NCI-H1092 treated with DMSO at 0.1 percent for 48 hours (cell line): ENCODE results near the gene CHD1.
A peak's percentile ranks its signal among the peaks of the same experiment; 100 is the strongest.
"Not testable (repeated sequence)": the region's sequence is repeated elsewhere in the genome, so short reads cannot be mapped to it uniquely, and the experiment has no call there.

Source experiments
- DNase-seq: peaks from one replicate; lab custom pipeline; 2025; lab: John Stamatoyannopoulos, UW

The CHD1 gene

DNA sequence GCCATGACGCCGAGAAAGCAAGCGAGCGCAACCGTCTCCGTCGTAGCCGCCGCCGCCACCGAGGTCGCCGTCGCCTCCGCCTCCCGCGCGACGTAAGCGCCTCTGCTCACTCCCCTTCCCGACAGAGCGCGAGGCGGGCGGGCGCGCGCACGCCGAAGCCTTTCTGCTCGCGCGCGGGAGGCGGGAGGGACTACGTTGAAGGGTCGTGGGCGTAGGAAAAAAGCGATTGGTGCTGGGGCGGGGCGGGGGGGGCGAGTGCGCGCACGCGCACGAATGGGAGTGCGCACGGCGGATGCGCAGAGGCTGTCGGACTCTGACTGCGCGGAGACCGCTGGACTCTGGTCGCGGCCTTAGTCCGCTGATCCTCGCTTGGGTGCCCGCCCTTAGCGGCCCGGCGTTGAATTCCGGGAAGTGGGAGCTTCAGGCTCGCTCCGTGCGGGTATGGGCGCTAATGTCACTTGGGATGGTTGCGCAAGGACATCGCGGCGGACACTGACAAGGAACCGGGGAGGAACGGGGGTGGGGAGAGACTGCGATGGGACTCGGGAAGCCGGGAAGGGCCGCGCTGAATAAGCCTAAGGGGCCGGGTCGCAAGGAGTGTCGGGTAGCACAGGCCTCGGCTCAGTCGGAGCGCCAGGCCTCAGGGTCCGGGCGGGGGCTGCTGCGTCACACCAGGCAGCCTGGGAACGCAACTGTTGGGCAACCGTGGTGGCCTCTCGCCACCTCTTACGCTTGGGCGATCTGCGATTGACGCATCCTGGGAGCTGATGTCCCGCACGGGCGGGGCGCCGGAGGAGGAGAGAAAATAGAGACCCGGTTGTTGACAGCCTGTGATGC lies at the start of gene CHD1:
Gene CHD1, minus strand, starts transcription at position 135 of the 837 bp plus-strand sequence. CDS start 2,621 bp downstream, outside the sequence.
- DNase-seq = peak; percentile 92

GRCh38 chr5:98978528-98978927 lies 49.7 kb upstream of the CHD1 start:
- DNase-seq = no peak

DNA sequence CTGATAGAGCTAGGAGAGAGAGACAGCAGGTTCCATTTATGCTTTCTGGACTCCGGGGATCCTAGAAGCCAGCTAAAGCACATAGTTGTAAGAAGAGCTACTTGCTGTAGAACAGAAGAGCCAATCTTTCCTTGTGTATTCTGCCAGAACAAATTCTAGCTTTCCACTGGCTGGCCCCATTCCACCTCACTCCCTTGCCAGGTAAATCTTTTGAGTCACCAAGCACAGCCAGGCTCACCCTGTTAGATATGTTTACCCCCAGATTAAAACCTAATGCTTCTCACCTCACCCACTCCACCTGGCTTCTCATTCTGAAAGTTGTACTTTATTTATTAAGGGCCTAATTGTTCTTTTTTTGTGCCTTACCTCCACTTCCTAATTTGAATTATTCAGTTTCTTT lies 48.9 kb upstream of the CHD1 start:
- no peak for DNase-seq

GRCh38 chr5:98975682-98976407 lies 47.0 kb upstream of the CHD1 start:
- no peak for DNase-seq

- no peak for DNase-seq
Observed at GRCh38 chr5:98975223-98975622, 46.4 kb upstream of the CHD1 start.

DNA sequence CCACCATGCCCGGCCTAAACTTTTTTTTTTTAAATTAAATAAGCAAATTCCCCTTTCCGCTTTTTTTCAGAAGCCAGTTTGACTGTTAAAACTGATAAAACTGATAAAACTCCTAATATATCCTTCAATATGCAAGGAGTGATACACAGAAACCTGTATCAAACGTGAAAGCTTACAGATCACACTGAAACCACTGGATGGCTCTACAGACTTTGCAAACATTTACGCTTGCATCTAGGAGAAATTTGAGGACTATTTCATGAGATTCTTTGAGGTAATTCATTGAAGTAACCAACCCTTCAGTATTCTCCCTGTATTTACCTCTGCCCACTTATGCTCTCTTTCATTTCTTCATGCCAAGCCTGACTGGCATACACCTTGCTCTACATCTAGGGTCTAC lies 40.6 kb upstream of the CHD1 start:
- no peak for DNase-seq

- DNase-seq = no peak
Observed at GRCh38 chr5:98968056-98968564, 39.3 kb upstream of the CHD1 start.

DNA sequence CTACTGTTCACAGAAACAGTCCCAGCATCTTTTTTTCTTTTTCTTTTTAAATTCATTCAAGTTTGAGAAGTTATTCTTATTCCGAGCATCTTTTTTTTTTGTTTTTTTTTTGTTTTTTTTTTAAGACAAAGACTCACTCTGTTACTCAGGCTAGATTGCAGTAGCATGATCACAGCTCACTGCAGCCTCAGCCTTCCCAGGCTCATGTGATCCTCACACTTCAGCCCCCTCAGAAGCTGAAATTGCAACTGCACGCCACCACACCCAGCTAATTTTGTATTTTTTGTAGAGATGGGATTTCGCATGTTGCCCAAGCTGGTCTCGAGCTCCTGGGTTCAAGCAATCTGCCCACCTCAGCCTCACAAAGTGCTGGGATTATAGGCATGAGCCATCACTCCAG lies 36.4 kb upstream of the CHD1 start:
- DNase-seq = no peak

DNA sequence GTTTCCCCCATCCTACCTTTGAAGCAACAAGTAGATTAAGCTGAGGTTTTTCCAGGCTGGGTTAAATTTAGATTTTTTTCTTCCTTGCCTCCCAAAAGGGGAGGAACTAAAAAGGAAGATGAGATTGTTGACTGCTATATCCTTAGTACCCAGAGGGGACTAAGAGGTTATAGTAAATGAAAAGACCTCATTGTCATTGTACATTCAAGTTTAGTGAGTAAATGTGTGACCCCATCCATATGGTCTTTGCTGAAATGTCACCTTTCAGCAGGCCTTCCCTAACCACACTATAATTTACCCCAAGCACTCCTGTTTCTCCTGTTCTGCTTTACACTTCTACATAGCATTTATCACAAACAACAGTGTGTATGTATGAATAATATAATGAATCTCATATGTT lies 35.8 kb upstream of the CHD1 start:
- DNase-seq = no peak

DNA sequence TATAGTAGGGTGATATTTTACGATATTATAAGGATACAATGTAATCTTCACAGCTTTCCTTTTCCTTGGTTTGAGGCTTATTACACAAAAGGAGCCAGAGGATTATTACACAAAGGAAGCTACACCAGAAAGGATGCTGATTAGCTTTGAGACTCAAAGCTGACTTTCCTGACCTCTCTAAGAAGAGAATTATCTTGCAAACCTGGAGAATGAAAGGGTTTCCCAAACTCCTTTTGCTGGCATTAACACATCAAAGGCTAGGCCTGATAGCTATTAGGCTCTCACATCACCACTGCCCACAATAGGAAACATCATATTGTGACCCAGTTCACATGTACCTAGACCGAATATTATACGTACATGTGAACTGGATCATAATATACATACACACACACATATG lies 34.2 kb upstream of the CHD1 start:
- DNase-seq = no peak

GRCh38 chr5:98962587-98962986 lies 33.8 kb upstream of the CHD1 start:
- no peak for DNase-seq

DNA sequence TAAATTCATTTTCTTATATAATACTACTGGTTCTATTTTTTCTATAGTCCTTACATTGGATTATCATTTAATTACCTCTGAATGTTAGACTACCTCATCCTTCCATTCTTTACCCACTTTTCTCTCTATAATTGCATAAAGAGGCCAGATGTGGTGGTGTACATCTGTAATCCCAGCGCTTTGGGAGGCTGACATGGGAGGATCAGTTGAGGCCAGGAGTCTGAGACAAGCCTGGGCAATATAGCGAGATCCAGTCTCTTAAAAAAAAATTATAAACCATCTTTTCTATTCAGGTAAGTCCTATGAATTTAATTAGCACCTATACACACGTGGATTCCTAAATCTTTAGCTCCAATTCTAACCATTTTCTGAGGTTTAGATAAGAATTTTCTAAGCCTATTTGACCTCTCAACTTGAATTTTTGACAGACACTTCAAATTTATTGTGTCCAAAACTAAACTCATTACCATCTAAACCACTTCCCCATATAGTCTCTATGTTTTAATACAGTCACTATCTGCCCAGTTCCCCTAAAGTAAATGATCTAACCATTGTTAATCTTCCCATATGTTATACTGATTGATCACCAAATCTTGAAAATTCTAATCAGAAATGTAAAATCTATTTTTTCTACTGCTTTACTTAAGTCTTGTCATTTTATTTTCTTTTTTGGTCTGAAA lies 33.0 kb upstream of the CHD1 start:
- no peak for DNase-seq

GRCh38 chr5:98957307-98957706 lies 28.5 kb upstream of the CHD1 start:
- DNase-seq = no peak

DNA sequence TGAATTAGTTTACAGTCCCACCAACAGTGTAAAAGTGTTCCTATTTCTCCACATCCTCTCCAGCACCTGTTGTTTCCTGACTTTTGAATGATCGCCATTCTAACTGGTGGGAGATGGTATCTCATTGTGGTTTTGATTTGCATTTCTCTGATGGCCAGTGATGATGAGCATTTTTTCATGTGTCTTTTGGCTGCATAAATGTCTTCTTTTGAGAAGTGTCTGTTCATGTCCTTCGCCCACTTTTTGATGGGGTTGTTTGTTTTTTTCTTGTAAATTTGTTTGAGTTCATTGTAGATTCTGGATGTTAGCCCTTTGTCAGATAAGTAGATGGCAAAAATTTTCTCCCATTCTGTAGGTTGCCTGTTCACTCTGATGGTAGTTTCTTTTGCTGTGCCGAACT lies 27.1 kb upstream of the CHD1 start:
- DNase-seq = not testable (repeated sequence)

GRCh38 chr5:98955471-98955870 lies 26.7 kb upstream of the CHD1 start:
- DNase-seq = not testable (repeated sequence)

GRCh38 chr5:98954392-98955028 lies 25.7 kb upstream of the CHD1 start:
- no peak for DNase-seq

DNA sequence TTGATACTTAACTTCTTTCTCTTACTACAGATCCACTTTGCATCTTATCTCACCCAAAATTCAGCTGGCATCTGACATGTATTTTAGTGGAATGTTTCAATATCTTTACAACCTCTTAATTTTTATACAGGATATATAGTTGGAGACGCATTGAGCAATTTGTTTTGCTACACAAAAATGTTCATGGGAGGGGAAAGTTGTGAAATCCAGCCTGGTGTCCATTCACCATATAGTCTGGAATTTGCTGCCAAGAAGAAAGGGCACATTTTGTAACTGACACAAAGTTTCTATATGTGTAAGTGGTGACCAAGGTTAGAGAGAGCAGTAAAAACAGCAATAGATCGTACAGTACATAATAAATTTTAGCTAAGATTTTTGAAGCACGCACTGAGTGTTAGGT lies 14.0 kb upstream of the CHD1 start:
- DNase-seq = no peak

GRCh38 chr5:98941131-98941883 lies 12.5 kb upstream of the CHD1 start:
- no peak for DNase-seq

DNA sequence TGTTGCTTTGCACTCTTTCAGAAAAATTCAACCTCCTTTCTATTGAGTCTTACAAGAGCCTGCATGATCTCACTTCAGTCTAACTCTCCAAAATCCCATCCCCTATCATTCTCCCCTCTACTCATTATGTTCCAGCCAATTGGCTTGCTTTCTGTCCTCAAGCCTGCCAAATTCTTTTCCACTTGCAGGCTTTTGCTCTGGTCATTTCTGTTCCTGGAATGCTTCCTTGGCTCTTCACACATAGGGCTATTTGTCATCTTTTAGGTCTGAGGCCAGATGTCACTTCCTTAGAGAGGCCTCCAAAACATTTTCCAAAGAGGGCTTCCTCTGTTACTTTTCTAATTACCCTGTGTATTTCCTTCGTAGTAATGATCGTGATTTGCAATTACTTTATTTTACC lies 11.8 kb upstream of the CHD1 start:
- no peak for DNase-seq

DNA sequence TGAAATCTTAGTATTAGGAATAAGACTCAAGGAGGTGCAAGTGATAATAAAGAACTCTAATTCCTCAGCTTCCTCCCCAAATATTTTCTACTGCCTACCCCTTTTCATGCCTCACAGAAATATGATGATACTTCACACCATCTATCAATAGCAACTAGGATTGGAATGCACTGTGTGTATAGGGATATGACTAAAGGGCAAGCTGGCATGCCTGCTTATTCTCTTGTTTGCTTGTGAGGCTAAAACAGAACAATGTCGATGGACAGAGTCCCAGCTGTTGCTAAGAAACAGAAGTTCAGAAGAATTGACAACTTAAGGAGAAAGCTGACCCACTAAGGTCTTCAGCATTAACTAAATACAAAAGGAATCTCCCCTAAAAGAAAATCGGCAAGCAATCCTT lies 9.7 kb upstream of the CHD1 start:
- no peak for DNase-seq

DNA sequence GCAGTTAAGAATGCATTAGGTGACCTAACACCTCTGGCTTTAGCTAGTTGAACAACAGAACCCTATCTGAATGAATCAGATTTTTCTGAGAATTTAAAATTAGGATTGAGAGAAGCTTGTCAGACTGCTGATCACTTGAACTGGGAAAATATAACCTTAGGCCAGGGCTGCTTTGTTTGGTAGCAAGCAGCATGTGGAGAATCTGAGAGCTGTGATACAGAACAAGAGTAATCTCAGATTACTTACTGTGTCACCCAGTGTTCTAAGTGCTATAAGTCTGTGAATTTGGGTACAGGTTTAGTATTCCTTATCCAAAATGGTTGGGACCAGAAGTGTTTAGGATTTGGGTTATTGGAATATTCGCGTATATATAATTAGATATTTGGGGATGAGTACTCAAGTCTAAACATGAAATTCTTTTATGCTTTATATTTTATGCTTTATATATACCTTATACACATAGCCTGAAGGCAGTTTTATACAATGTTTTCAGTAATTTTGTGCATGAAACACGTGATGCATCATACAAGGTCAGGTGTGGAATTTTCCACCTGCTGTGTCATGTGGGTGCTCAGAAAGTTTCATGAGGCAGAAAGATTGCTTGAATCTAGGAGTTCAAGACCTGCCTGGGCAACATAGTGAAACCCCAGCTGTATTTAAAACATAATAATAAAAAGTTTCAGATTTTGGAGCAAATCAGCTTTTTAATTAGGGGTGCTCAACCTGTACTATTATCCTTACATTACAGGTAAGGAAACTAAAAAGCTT lies 8.3 kb upstream of the CHD1 start:
- DNase-seq = no peak
